ENCODE measurements around the gene GJC2. TPM values are rescaled to one million over a fixed set of nuclear protein-coding genes. Genes with fewer than 3 reads are reported as not detected.

GJC2 gene
- total RNA-seq, 1 experiment from 2014 or later: 0.72 TPM

DNA sequence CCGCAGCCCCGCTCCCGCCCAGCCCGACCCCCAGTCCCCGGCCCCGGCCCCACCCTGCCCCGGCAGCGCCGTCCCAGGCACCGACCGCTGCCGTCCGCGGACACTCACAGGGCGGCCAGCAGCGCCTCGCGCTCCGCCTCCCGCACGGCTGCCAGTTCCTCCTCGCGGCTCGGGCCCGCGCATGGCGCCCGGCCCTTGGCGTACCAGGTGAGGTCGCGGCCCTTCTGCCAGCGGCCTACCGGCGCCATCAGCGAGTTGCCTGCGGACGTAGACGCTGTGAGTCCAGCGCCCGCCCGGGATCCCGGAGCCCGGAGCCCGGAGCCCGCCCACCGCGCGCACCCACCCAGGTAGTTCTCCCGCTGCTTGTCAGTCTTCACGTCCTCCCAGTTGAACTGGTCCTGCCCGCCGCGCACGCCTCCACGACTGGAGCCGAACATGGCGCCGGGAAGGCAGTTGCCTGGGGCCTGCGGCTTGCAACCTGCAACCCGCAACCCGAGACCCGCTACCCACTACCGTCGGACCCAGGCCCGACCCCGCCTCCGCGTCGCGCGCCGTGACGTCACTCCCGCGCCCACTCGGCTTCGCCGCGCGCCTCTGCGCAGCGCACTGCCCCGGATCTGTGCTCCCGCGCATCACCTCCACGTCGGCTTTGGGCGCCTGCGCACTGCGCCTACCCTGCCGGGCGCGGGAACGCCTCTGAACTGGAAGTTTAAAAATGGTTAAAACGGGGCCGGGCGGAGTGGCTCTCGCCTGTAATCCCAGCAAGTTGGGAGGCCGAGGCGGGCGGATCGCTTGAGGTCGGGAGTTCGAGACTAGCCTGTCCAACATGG, 46.7 kb upstream of the GJC2 start, which contains the start of gene C1orf35:
Gene C1orf35, minus strand, starts transcription at position 535 of the 830 bp plus-strand sequence. Its CDS starts 98 bp downstream, at position 437.
- Mint-ChIP-seq H3K36me3 (peaks cover 36% of the 10 kb centered on the region), H3K4me1 (peaks cover 13% of the 10 kb centered on the region), H3K9me3 (no peaks in the 10 kb centered on the region), H3K27ac (peak within 1 kb of the TSS; percentile 94), H3K4me3 (peak within 1 kb of the TSS; percentile 90), H3K27me3 (ENCODE audit: low read depth) (peaks cover 5% of the 10 kb centered on the region; the same call in 1 of the 2 replicates)
- peak; percentile 96 for DNase-seq (ENCODE audit: low spot score)
- peak; percentile 87 for ATAC-seq
- ChIA-PET CTCF (interaction anchor here (1.6 kb wide), 1 partner anchor 28 kb away, joined by 6 read pairs; no protein-coding TSS in a partner anchor), POLR2A (interaction anchor here (0.6 kb wide), 1 partner anchor 1395 kb away, joined by 3 read pairs; no protein-coding TSS in a partner anchor)
- TF ChIP-seq SMAD3 (CRISPR knock-in tag; IDR thresholded peaks at IDR 0.05; ENCODE audit: borderline replicate concordance) (peak; percentile 82), TEAD1 (CRISPR knock-in tag; IDR thresholded peaks at IDR 0.05) (peak; percentile 70; the same call in 1 of the 2 replicates), ATF1 (CRISPR knock-in tag; IDR thresholded peaks at IDR 0.05) (peak; percentile 97), ESRRA (CRISPR knock-in tag; IDR thresholded peaks at IDR 0.05; ENCODE audit: borderline replicate concordance) (no peak), FOXJ3 (CRISPR knock-in tag; IDR thresholded peaks at IDR 0.05; ENCODE audit: borderline replicate concordance) (no peak), MYBL2 (CRISPR knock-in tag; IDR thresholded peaks at IDR 0.05) (0 out of 2 replicates have a peak, but pooled peaks have one; percentile 56), ZNF423 (CRISPR knock-in tag; IDR thresholded peaks at IDR 0.05) (no peak), ZNF416 (CRISPR knock-in tag; IDR thresholded peaks at IDR 0.05) (peak; percentile 77; the same call in 1 of the 2 replicates), ETV6 (CRISPR knock-in tag; IDR thresholded peaks at IDR 0.05) (peak; percentile 70), CREM (CRISPR knock-in tag; IDR thresholded peaks at IDR 0.05) (peak; percentile 100), MXD4 (CRISPR knock-in tag; IDR thresholded peaks at IDR 0.05; ENCODE audit: borderline replicate concordance) (no peak)
- TF ChIP-seq, protein P1, sequence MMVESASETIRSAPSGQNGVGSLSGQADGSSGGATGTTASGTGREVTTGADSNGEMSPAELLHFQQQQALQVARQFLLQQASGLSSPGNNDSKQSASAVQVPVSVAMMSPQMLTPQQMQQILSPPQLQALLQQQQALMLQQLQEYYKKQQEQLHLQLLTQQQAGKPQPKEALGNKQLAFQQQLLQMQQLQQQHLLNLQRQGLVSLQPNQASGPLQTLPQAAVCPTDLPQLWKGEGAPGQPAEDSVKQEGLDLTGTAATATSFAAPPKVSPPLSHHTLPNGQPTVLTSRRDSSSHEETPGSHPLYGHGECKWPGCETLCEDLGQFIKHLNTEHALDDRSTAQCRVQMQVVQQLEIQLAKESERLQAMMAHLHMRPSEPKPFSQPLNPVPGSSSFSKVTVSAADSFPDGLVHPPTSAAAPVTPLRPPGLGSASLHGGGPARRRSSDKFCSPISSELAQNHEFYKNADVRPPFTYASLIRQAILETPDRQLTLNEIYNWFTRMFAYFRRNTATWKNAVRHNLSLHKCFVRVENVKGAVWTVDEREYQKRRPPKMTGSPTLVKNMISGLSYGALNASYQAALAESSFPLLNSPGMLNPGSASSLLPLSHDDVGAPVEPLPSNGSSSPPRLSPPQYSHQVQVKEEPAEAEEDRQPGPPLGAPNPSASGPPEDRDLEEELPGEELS (CRISPR knock-in tag; IDR thresholded peaks at IDR 0.05): peak; percentile 85
- TF ChIP-seq, protein P2, sequence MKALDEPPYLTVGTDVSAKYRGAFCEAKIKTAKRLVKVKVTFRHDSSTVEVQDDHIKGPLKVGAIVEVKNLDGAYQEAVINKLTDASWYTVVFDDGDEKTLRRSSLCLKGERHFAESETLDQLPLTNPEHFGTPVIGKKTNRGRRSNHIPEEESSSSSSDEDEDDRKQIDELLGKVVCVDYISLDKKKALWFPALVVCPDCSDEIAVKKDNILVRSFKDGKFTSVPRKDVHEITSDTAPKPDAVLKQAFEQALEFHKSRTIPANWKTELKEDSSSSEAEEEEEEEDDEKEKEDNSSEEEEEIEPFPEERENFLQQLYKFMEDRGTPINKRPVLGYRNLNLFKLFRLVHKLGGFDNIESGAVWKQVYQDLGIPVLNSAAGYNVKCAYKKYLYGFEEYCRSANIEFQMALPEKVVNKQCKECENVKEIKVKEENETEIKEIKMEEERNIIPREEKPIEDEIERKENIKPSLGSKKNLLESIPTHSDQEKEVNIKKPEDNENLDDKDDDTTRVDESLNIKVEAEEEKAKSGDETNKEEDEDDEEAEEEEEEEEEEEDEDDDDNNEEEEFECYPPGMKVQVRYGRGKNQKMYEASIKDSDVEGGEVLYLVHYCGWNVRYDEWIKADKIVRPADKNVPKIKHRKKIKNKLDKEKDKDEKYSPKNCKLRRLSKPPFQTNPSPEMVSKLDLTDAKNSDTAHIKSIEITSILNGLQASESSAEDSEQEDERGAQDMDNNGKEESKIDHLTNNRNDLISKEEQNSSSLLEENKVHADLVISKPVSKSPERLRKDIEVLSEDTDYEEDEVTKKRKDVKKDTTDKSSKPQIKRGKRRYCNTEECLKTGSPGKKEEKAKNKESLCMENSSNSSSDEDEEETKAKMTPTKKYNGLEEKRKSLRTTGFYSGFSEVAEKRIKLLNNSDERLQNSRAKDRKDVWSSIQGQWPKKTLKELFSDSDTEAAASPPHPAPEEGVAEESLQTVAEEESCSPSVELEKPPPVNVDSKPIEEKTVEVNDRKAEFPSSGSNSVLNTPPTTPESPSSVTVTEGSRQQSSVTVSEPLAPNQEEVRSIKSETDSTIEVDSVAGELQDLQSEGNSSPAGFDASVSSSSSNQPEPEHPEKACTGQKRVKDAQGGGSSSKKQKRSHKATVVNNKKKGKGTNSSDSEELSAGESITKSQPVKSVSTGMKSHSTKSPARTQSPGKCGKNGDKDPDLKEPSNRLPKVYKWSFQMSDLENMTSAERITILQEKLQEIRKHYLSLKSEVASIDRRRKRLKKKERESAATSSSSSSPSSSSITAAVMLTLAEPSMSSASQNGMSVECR (CRISPR knock-in tag; IDR thresholded peaks at IDR 0.05; ENCODE audit: borderline replicate concordance): peak; percentile 86; the same call in 1 of the 2 replicates
- TF ChIP-seq, protein P3, sequence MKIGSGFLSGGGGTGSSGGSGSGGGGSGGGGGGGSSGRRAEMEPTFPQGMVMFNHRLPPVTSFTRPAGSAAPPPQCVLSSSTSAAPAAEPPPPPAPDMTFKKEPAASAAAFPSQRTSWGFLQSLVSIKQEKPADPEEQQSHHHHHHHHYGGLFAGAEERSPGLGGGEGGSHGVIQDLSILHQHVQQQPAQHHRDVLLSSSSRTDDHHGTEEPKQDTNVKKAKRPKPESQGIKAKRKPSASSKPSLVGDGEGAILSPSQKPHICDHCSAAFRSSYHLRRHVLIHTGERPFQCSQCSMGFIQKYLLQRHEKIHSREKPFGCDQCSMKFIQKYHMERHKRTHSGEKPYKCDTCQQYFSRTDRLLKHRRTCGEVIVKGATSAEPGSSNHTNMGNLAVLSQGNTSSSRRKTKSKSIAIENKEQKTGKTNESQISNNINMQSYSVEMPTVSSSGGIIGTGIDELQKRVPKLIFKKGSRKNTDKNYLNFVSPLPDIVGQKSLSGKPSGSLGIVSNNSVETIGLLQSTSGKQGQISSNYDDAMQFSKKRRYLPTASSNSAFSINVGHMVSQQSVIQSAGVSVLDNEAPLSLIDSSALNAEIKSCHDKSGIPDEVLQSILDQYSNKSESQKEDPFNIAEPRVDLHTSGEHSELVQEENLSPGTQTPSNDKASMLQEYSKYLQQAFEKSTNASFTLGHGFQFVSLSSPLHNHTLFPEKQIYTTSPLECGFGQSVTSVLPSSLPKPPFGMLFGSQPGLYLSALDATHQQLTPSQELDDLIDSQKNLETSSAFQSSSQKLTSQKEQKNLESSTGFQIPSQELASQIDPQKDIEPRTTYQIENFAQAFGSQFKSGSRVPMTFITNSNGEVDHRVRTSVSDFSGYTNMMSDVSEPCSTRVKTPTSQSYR (CRISPR knock-in tag; IDR thresholded peaks at IDR 0.05): 0 out of 2 replicates have a peak, but pooled peaks have one; percentile 29
- TF ChIP-seq, protein P4, sequence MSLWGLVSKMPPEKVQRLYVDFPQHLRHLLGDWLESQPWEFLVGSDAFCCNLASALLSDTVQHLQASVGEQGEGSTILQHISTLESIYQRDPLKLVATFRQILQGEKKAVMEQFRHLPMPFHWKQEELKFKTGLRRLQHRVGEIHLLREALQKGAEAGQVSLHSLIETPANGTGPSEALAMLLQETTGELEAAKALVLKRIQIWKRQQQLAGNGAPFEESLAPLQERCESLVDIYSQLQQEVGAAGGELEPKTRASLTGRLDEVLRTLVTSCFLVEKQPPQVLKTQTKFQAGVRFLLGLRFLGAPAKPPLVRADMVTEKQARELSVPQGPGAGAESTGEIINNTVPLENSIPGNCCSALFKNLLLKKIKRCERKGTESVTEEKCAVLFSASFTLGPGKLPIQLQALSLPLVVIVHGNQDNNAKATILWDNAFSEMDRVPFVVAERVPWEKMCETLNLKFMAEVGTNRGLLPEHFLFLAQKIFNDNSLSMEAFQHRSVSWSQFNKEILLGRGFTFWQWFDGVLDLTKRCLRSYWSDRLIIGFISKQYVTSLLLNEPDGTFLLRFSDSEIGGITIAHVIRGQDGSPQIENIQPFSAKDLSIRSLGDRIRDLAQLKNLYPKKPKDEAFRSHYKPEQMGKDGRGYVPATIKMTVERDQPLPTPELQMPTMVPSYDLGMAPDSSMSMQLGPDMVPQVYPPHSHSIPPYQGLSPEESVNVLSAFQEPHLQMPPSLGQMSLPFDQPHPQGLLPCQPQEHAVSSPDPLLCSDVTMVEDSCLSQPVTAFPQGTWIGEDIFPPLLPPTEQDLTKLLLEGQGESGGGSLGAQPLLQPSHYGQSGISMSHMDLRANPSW (CRISPR knock-in tag; conservative IDR thresholded peaks at IDR 0.05; ENCODE audit: low read depth): no peak
- TF ChIP-seq, protein P5, sequence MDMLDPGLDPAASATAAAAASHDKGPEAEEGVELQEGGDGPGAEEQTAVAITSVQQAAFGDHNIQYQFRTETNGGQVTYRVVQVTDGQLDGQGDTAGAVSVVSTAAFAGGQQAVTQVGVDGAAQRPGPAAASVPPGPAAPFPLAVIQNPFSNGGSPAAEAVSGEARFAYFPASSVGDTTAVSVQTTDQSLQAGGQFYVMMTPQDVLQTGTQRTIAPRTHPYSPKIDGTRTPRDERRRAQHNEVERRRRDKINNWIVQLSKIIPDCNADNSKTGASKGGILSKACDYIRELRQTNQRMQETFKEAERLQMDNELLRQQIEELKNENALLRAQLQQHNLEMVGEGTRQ (CRISPR knock-in tag; IDR thresholded peaks at IDR 0.05): 0 out of 2 replicates have a peak, but pooled peaks have one; percentile 16
- TF ChIP-seq, protein P6, sequence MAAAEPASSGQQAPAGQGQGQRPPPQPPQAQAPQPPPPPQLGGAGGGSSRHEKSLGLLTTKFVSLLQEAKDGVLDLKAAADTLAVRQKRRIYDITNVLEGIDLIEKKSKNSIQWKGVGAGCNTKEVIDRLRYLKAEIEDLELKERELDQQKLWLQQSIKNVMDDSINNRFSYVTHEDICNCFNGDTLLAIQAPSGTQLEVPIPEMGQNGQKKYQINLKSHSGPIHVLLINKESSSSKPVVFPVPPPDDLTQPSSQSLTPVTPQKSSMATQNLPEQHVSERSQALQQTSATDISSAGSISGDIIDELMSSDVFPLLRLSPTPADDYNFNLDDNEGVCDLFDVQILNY (CRISPR knock-in tag; IDR thresholded peaks at IDR 0.05): peak; percentile 99
